GM12892 (cell line): ENCODE results near the gene BCDIN3D.
"Not testable (repeated sequence)": the region's sequence is repeated elsewhere in the genome, so short reads cannot be mapped to it uniquely, and the experiment has no call there.

Experiments used
- DNase-seq: peaks from one replicate; pipeline ENCODE4 v3.0.0; 2011; ENCODE audit not compliant: insufficient read length
- FAIRE-seq: peaks from 2 replicates; lab custom pipeline; 2011; peaks lifted over from hg19 to GRCh38; lab: Jason Lieb, UNC
- POLR2A ChIP-seq: IDR thresholded peaks from 2 replicates; pipeline ENCODE4 v1.6.1; 2011; ENCODE audit warnings: low read depth, low read length, control low read depth
- POLR2AphosphoS5 ChIP-seq: IDR thresholded peaks from 2 replicates; pipeline ENCODE4 v1.6.1; 2011; ENCODE audit warnings: low read depth, low read length, control low read depth
- TAF1 ChIP-seq: IDR thresholded peaks from 2 replicates; pipeline ENCODE4 v1.6.1; 2011; ENCODE audit warnings: low read depth, mild to moderate bottlenecking, control low read depth, low read length, borderline replicate concordance

Gene BCDIN3D

GRCh38 chr12:49885663-49886461 is 43.0 kb upstream of the BCDIN3D start:
- no peak for FAIRE-seq
- no peak for TF ChIP-seq POLR2A
- no peak for TF ChIP-seq TAF1
- no peak for TF ChIP-seq POLR2AphosphoS5
- no peak for DNase-seq

GRCh38 chr12:49885118-49885517 is 42.2 kb upstream of the BCDIN3D start:
- DNase-seq: no peak
- FAIRE-seq: no peak
- no peak for TF ChIP-seq POLR2A
- TF ChIP-seq POLR2AphosphoS5: no peak
- TF ChIP-seq TAF1: no peak

GRCh38 chr12:49882851-49883464 is 40.1 kb upstream of the BCDIN3D start:
- TF ChIP-seq POLR2AphosphoS5 (no peak), TAF1 (no peak), POLR2A (no peak)
- no peak for DNase-seq
- FAIRE-seq: no peak

GRCh38 chr12:49882248-49882850 is 39.4 kb upstream of the BCDIN3D start:
- FAIRE-seq: no peak
- TF ChIP-seq POLR2AphosphoS5: no peak
- no peak for TF ChIP-seq TAF1
- TF ChIP-seq POLR2A: no peak
- DNase-seq: no peak

GRCh38 chr12:49881415-49882247 is 38.7 kb upstream of the BCDIN3D start:
- DNase-seq (no peak), FAIRE-seq (no peak)
- TF ChIP-seq POLR2AphosphoS5: no peak
- no peak for TF ChIP-seq TAF1

GRCh38 chr12:49880756-49881414 is 38.0 kb upstream of the BCDIN3D start:
- DNase-seq (no peak), FAIRE-seq (no peak)
- TF ChIP-seq POLR2AphosphoS5: no peak
- no peak for TF ChIP-seq TAF1
- no peak for TF ChIP-seq POLR2A

GRCh38 chr12:49879065-49879464 is 36.2 kb upstream of the BCDIN3D start:
- FAIRE-seq, DNase-seq: not testable (repeated sequence)

- FAIRE-seq (no peak), DNase-seq (no peak)
- no peak for TF ChIP-seq TAF1
- TF ChIP-seq POLR2A: no peak
- no peak for TF ChIP-seq POLR2AphosphoS5
These were observed 35.1 kb upstream of the BCDIN3D start for GRCh38 chr12:49878021-49878420.

- DNase-seq: no peak
- no peak for FAIRE-seq
- no peak for TF ChIP-seq POLR2AphosphoS5
- TF ChIP-seq POLR2A: no peak
- no peak for TF ChIP-seq TAF1
These were observed 34.2 kb upstream of the BCDIN3D start for GRCh38 chr12:49877066-49877465.

- DNase-seq: no peak
- no peak for FAIRE-seq
- TF ChIP-seq POLR2AphosphoS5 (no peak), POLR2A (no peak)
These were observed 33.2 kb upstream of the BCDIN3D start for GRCh38 chr12:49876070-49876469.

- FAIRE-seq (no peak), DNase-seq (no peak)
- TF ChIP-seq POLR2A (no peak), TAF1 (no peak), POLR2AphosphoS5 (no peak)
These were observed 32.3 kb upstream of the BCDIN3D start for GRCh38 chr12:49875115-49875720.
